Hepatocyte (in vitro differentiated cells): Measurements from ENCODE around the gene ARHGAP6.

Experiments used
- EZH2 ChIP-seq: fragments of 200-600 bp; sonication (generic); IDR thresholded peaks from 2 replicates; pipeline ENCODE4 v1.6.1; 2016; ENCODE audit warnings: antibody characterized with exemption, mild to moderate bottlenecking, borderline replicate concordance
- TF ChIP-seq, protein P1 (sequence below): fragments of 200-600 bp; sonication (generic); IDR thresholded peaks from 2 replicates; pipeline ENCODE4 v1.5.1; 2016; ENCODE audit warnings: antibody characterized with exemption, mild to moderate bottlenecking; ENCODE audit not compliant: poor library complexity

DNA sequence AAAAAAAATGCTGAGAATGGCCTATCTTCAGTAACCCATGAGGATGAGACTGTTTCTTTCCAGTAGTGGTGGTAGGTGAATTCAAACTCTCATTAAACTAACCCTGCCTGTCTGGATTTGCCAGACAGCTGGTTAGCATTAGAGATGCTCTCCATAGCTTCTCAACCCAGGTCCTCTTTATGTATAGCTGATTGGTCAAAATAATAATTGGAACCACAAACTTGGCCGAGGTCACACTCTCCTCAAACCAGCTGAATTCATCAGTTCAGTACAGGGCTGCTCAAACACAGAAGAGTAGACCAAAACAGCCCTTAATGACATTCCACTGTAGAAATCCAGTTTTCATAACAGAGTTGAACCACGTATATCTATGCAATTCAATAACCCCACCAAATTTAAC lies 469.2 kb downstream of the ARHGAP6 start:
- TF ChIP-seq, protein P1, sequence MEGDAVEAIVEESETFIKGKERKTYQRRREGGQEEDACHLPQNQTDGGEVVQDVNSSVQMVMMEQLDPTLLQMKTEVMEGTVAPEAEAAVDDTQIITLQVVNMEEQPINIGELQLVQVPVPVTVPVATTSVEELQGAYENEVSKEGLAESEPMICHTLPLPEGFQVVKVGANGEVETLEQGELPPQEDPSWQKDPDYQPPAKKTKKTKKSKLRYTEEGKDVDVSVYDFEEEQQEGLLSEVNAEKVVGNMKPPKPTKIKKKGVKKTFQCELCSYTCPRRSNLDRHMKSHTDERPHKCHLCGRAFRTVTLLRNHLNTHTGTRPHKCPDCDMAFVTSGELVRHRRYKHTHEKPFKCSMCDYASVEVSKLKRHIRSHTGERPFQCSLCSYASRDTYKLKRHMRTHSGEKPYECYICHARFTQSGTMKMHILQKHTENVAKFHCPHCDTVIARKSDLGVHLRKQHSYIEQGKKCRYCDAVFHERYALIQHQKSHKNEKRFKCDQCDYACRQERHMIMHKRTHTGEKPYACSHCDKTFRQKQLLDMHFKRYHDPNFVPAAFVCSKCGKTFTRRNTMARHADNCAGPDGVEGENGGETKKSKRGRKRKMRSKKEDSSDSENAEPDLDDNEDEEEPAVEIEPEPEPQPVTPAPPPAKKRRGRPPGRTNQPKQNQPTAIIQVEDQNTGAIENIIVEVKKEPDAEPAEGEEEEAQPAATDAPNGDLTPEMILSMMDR, result no peak
- no peak for TF ChIP-seq EZH2
